Measurements from ENCODE around the gene PRRT1.

GRCh38 chr6:32192608-32193039 is 40.9 kb upstream of the PRRT1 start, which contains the start of gene GPSM3:
- TF ChIP-seq CTCF (IDR thresholded peaks at IDR 0.05) (no peak), POLR2A (IDR thresholded peaks at IDR 0.05) (no peak)
